Measurements from ENCODE around the gene MYO3B.

DNA sequence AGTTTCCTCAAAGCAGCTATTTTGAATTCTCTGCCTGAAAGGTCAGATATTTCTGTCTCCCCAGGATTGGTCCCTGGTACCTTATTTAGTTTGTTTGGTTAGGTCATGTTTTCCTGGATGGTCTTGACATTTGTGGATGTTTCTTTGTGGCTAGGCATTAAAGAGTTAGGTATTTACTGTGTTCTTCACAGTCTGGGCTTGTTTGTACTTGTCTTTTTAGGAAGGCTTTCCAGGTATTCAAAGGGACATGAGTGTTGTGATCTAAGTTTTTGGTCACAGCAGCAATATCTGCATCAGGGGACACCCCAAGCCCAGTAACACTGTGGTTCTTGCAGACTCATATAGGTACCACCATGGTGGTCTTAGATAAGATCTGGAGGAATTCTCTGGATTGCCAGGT is 11.8 kb downstream of the MYO3B start:
- TF ChIP-seq POLR2A (IDR thresholded peaks at IDR 0.05; ENCODE audit: low read depth, low read length) = no peak
- TF ChIP-seq, protein P1, sequence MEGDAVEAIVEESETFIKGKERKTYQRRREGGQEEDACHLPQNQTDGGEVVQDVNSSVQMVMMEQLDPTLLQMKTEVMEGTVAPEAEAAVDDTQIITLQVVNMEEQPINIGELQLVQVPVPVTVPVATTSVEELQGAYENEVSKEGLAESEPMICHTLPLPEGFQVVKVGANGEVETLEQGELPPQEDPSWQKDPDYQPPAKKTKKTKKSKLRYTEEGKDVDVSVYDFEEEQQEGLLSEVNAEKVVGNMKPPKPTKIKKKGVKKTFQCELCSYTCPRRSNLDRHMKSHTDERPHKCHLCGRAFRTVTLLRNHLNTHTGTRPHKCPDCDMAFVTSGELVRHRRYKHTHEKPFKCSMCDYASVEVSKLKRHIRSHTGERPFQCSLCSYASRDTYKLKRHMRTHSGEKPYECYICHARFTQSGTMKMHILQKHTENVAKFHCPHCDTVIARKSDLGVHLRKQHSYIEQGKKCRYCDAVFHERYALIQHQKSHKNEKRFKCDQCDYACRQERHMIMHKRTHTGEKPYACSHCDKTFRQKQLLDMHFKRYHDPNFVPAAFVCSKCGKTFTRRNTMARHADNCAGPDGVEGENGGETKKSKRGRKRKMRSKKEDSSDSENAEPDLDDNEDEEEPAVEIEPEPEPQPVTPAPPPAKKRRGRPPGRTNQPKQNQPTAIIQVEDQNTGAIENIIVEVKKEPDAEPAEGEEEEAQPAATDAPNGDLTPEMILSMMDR (IDR thresholded peaks at IDR 0.05; ENCODE audit: extremely low read depth in 1 of 2, insufficient read depth in 1 of 2, low read depth in 1 of 2, low read length in 2 of 2) = no peak
